ENCODE measurements around the gene FGF9.

FGF9 gene

DNA sequence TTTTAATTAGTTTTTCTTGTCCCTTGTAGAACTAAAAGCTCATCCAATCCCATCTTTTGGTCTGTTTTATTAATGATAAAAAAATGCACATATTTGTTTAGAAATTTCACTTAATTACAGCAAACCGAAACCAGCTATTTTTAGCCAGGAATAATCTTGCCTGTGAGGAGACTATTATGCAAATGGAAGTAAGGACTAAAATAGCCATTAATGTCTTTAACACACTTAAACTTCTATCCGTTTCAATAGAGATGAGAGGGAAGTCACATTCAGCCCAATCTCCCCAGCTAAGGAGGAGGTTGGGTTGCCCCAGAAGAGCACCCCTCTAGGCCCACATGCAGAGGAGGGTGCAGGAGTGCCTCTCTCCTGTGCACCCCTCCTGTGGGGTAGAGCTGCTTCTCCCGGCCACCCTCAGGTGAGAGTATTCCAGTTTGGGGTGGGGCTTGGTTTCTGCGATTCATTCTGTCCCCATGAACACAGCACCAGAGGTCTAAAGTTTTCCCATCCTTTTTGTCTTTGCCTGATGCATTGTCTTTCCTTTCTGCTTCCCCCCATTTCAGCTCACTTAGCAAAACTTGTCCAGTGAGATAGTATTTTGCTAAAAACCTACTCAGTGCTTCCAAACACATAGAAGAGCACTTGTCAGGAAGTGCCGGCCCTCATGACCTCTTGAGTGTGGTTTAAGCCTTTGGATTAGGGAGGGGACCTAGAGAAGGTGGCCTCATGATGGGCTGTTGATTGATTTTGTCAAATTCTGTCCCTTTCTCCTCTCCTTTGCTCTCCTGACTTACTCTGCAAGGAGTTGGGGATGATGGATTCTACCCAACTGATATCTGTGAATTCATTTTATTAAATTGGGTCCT, 28.2 kb downstream of the FGF9 start:
- H3K27ac ChIP-seq = no peak overlapping the region
- H3K4me3 ChIP-seq (ENCODE audit: low read depth, low read length) = no peak overlapping the region
- no peaks in the 10 kb centered on the region for H3K79me2 ChIP-seq
- H3K4me2 ChIP-seq (ENCODE audit: low read length) = no peak overlapping the region
- H3K36me3 ChIP-seq (ENCODE audit: control insufficient read depth, insufficient read depth, low read length) = no peaks in the 10 kb centered on the region
- TF ChIP-seq, protein P1, sequence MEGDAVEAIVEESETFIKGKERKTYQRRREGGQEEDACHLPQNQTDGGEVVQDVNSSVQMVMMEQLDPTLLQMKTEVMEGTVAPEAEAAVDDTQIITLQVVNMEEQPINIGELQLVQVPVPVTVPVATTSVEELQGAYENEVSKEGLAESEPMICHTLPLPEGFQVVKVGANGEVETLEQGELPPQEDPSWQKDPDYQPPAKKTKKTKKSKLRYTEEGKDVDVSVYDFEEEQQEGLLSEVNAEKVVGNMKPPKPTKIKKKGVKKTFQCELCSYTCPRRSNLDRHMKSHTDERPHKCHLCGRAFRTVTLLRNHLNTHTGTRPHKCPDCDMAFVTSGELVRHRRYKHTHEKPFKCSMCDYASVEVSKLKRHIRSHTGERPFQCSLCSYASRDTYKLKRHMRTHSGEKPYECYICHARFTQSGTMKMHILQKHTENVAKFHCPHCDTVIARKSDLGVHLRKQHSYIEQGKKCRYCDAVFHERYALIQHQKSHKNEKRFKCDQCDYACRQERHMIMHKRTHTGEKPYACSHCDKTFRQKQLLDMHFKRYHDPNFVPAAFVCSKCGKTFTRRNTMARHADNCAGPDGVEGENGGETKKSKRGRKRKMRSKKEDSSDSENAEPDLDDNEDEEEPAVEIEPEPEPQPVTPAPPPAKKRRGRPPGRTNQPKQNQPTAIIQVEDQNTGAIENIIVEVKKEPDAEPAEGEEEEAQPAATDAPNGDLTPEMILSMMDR (IDR thresholded peaks at IDR 0.05) = no peak
- no peaks in the 10 kb centered on the region for H3K27me3 ChIP-seq (ENCODE audit: control insufficient read depth, insufficient read depth, low read length)
- no peak overlapping the region for H2AFZ ChIP-seq
- no peaks in the 10 kb centered on the region for H3K4me1 ChIP-seq
- H3K9me3 ChIP-seq (ENCODE audit: control insufficient read depth, low read length) = no peaks in the 10 kb centered on the region
- H3K9ac ChIP-seq = no peak overlapping the region

- H3K27ac ChIP-seq = no peak overlapping the region
- H3K4me3 ChIP-seq (ENCODE audit: low read depth, low read length) = no peak overlapping the region
- H3K9me3 ChIP-seq (ENCODE audit: control insufficient read depth, low read length) = no peaks in the 10 kb centered on the region
- H3K27me3 ChIP-seq (ENCODE audit: control insufficient read depth, insufficient read depth, low read length) = no peaks in the 10 kb centered on the region
- TF ChIP-seq, protein P1 (IDR thresholded peaks at IDR 0.05) = no peak
- H3K4me2 ChIP-seq (ENCODE audit: low read length) = no peak overlapping the region
- H3K9ac ChIP-seq = no peak overlapping the region
- no peaks in the 10 kb centered on the region for H3K79me2 ChIP-seq
- H2AFZ ChIP-seq = no peak overlapping the region
- no peaks in the 10 kb centered on the region for H3K4me1 ChIP-seq
- no peaks in the 10 kb centered on the region for H3K36me3 ChIP-seq (ENCODE audit: control insufficient read depth, insufficient read depth, low read length)
These were observed 30.6 kb downstream of the FGF9 start for GRCh38 chr13:21701460-21701859.

DNA sequence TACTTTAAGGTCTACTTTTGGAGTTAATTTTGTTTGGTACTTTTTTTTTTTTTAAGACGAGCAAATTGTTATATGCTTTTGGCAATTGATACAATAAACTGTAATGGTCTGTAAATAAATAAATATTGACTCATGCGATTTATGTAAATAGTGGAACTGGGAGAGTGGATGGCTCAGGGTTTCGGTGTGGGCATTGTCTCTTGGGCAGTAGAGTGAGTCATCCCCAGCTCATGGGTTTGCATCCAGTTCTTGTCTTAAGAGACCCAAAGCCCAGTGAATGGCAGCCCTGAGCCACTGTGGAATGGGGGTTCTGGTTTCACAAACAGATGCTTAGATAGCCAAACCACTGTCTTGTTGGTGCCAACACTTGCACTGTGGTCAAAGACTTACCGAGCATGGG, 33.0 kb downstream of the FGF9 start:
- TF ChIP-seq, protein P1 (IDR thresholded peaks at IDR 0.05) = no peak
- Histone ChIP-seq H2AFZ (no peak overlapping the region), H3K4me1 (no peaks in the 10 kb centered on the region), H3K27ac (no peak overlapping the region), H3K27me3 (ENCODE audit: control insufficient read depth, insufficient read depth, low read length) (no peaks in the 10 kb centered on the region), H3K9ac (no peak overlapping the region), H3K79me2 (no peaks in the 10 kb centered on the region), H3K4me3 (ENCODE audit: low read depth, low read length) (no peak overlapping the region), H3K9me3 (ENCODE audit: control insufficient read depth, low read length) (no peaks in the 10 kb centered on the region), H3K36me3 (ENCODE audit: control insufficient read depth, insufficient read depth, low read length) (no peaks in the 10 kb centered on the region), H3K4me2 (ENCODE audit: low read length) (no peak overlapping the region)

DNA sequence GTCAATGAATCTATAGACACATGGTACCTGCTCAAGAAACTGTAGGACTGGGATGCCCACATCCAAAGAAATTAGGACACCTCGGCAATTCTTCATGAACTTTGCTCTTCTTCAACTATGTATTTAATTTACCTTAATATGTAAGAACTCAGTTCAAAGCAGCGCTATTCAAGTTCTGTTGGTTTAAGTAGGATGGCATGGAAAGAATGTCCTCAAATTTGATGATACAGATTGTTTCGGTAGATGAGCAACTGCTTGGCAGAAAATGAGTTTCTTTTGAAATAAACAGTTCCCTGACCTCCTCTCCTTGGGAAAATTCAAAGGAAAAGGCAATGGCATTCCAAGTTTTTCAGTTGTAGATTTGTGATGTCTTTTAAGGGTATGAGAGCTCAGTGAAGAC, 36.7 kb downstream of the FGF9 start:
- no peaks in the 10 kb centered on the region for H3K36me3 ChIP-seq (ENCODE audit: control insufficient read depth, insufficient read depth, low read length)

More for the DNA sequence above, 36.7 kb downstream of the FGF9 start:
- Histone ChIP-seq H3K27me3 (ENCODE audit: control insufficient read depth, insufficient read depth, low read length) (no peaks in the 10 kb centered on the region), H3K4me2 (ENCODE audit: low read length) (no peak overlapping the region), H3K79me2 (no peaks in the 10 kb centered on the region), H3K9me3 (ENCODE audit: control insufficient read depth, low read length) (no peaks in the 10 kb centered on the region), H3K27ac (no peak overlapping the region), H3K4me3 (ENCODE audit: low read depth, low read length) (no peak overlapping the region), H3K4me1 (no peaks in the 10 kb centered on the region), H3K9ac (no peak overlapping the region), H2AFZ (no peak overlapping the region)
- TF ChIP-seq, protein P1 (IDR thresholded peaks at IDR 0.05) = no peak

Measured in parathyroid adenoma (tissue), 2 donors.